Measurements from ENCODE around the gene DTD2.

- TF ChIP-seq ARNT (IDR thresholded peaks at IDR 0.05) (no peak), ZNF384 (IDR thresholded peaks at IDR 0.05) (no peak)
Measured at GRCh38 chr14:31486764-31487163, 29.5 kb upstream of the DTD2 start.

Data from HEK293T (cell line).